Muscle layer of duodenum (tissue), 2 donors: ENCODE results near the gene SLC27A5.

Source experiments
- H3K27ac ChIP-seq: one replicate; pipeline ENCODE4 v1.7.0; 2013; ENCODE audit warnings: mild to moderate bottlenecking, low read length
- H3K27me3 ChIP-seq: one replicate; pipeline ENCODE4 v1.7.0; 2013; ENCODE audit warnings: low read depth, mild to moderate bottlenecking, control low read depth, low read length
- H3K36me3 ChIP-seq, 2 donors: one replicate each; pipeline ENCODE4 v1.7.0; 2013; ENCODE audit warnings: low read length in 2 of 2, control low read depth in 1 of 2, mild to moderate bottlenecking in 1 of 2; ENCODE audit not compliant: insufficient read depth in 2 of 2, control insufficient read depth in 1 of 2
- H3K4me1 ChIP-seq, 2 donors: one replicate each; pipeline ENCODE4 v1.7.0; 2013; ENCODE audit warnings: low read length in 2 of 2, mild to moderate bottlenecking in 2 of 2, control low read depth in 1 of 2, moderate library complexity in 1 of 2; ENCODE audit not compliant: insufficient read depth in 2 of 2, control insufficient read depth in 1 of 2
- H3K4me3 ChIP-seq, 2 donors: one replicate each; pipeline ENCODE4 v1.7.0; 2013; ENCODE audit warnings: low read length in 2 of 2, low read depth in 1 of 2, mild to moderate bottlenecking in 1 of 2
- H3K9me3 ChIP-seq, 2 donors: one replicate each; pipeline ENCODE4 v1.7.0; 2013; ENCODE audit warnings: low read length in 2 of 2, control low read depth in 1 of 2, mild to moderate bottlenecking in 1 of 2; ENCODE audit not compliant: control insufficient read depth in 1 of 2
- donor health status: healthy.

SLC27A5 gene

GRCh38 chr19:58511353-58512208 lies at the start of gene SLC27A5:
SLC27A5 (minus strand) TSS chr19:58511992; CDS start chr19:58511955, 37 bp downstream.
- Histone ChIP-seq H3K4me1 (peaks cover 4 to 21% of the 10 kb centered on the region in 2 donors), H3K27ac (no peak within 1 kb of the TSS), H3K27me3 (no peaks in the 10 kb centered on the region), H3K9me3 (no peaks in the 10 kb centered on the region), H3K4me3 (no peak within 1 kb of the TSS), H3K36me3 (peaks cover 7 to 11% of the 10 kb centered on the region in 2 donors)

GRCh38 chr19:58560921-58561320 lies 49.1 kb upstream of the SLC27A5 start:
- no peak overlapping the region for H3K27ac ChIP-seq
- no peak overlapping the region for H3K4me3 ChIP-seq
- H3K9me3 ChIP-seq: no peaks in the 10 kb centered on the region
- H3K36me3 ChIP-seq: peaks cover 8 to 20% of the 10 kb centered on the region in 2 donors
- H3K27me3 ChIP-seq: no peaks in the 10 kb centered on the region
- H3K4me1 ChIP-seq: peaks cover 18 to 57% of the 10 kb centered on the region in 2 donors

- Histone ChIP-seq H3K4me3 (peak overlapping the region; percentile 77 to 92), H3K27me3 (no peaks in the 10 kb centered on the region), H3K27ac (no peak overlapping the region), H3K36me3 (peaks cover 9 to 20% of the 10 kb centered on the region in 2 donors), H3K4me1 (peaks cover 18 to 64% of the 10 kb centered on the region in 2 donors), H3K9me3 (no peaks in the 10 kb centered on the region)
Observed at GRCh38 chr19:58560007-58560887, 48.5 kb upstream of the SLC27A5 start.

GRCh38 chr19:58559275-58560006 lies 47.6 kb upstream of the SLC27A5 start:
- H3K27me3 ChIP-seq: no peaks in the 10 kb centered on the region
- H3K4me1 ChIP-seq: peaks cover 18 to 65% of the 10 kb centered on the region in 2 donors
- H3K27ac ChIP-seq: peak overlapping the region; percentile 99

GRCh38 chr19:58558623-58559274 lies 47.0 kb upstream of the SLC27A5 start:
- Histone ChIP-seq H3K27ac (peak overlapping the region; percentile 99), H3K27me3 (no peaks in the 10 kb centered on the region), H3K9me3 (no peaks in the 10 kb centered on the region), H3K36me3 (peaks cover 9 to 20% of the 10 kb centered on the region in 2 donors), H3K4me1 (peaks cover 22 to 72% of the 10 kb centered on the region in 2 donors), H3K4me3 (peak overlapping the region; percentile 77 to 92)

More at GRCh38 chr19:58559275-58560006, 47.6 kb upstream of the SLC27A5 start:
- no peaks in the 10 kb centered on the region for H3K9me3 ChIP-seq
- H3K36me3 ChIP-seq: peaks cover 9 to 20% of the 10 kb centered on the region in 2 donors
- peak overlapping the region; percentile 77 to 92 for H3K4me3 ChIP-seq

- peaks cover 20 to 71% of the 10 kb centered on the region in 2 donors for H3K4me1 ChIP-seq
- H3K27ac ChIP-seq: peak within 1 kb of the TSS; percentile 99
- peak within 1 kb of the TSS; percentile 81 to 92 for H3K4me3 ChIP-seq
- H3K36me3 ChIP-seq: peaks cover 9 to 20% of the 10 kb centered on the region in 2 donors
- H3K9me3 ChIP-seq: no peaks in the 10 kb centered on the region
- no peaks in the 10 kb centered on the region for H3K27me3 ChIP-seq
Observed at GRCh38 chr19:58558066-58558622, 46.4 kb upstream of the SLC27A5 start, which contains the start of gene UBE2M. UBE2M (minus strand) TSS chr19:58558611; CDS start chr19:58558381, 230 bp downstream.

GRCh38 chr19:58557221-58558065 lies 45.7 kb upstream of the SLC27A5 start:
- Histone ChIP-seq H3K4me1 (peaks cover 16 to 64% of the 10 kb centered on the region in 2 donors), H3K27me3 (no peaks in the 10 kb centered on the region), H3K9me3 (no peaks in the 10 kb centered on the region), H3K4me3 (peak overlapping the region; percentile 81 to 90), H3K27ac (peak overlapping the region; percentile 88), H3K36me3 (peaks cover 14 to 26% of the 10 kb centered on the region in 2 donors)

- peaks cover 21 to 33% of the 10 kb centered on the region in 2 donors for H3K36me3 ChIP-seq
- no peaks in the 10 kb centered on the region for H3K9me3 ChIP-seq
- peak overlapping the region; percentile 88 for H3K27ac ChIP-seq
- H3K4me1 ChIP-seq: peaks cover 14 to 57% of the 10 kb centered on the region in 2 donors
- peak overlapping the region; percentile 81 to 90 for H3K4me3 ChIP-seq
- no peaks in the 10 kb centered on the region for H3K27me3 ChIP-seq
Observed at GRCh38 chr19:58556622-58557220, 44.9 kb upstream of the SLC27A5 start.

- H3K27ac ChIP-seq: no peak overlapping the region
- H3K27me3 ChIP-seq: no peaks in the 10 kb centered on the region
- peaks cover 12 to 53% of the 10 kb centered on the region in 2 donors for H3K4me1 ChIP-seq
- H3K4me3 ChIP-seq: peak overlapping the region in 1 of 2 donors; percentile 91
- peaks cover 26 to 40% of the 10 kb centered on the region in 2 donors for H3K36me3 ChIP-seq
- H3K9me3 ChIP-seq: no peaks in the 10 kb centered on the region
Observed at GRCh38 chr19:58555920-58556621, 44.3 kb upstream of the SLC27A5 start.
